Measurements from ENCODE around the gene CRNKL1.

The CRNKL1 gene

GRCh38 chr20:20027284-20027683 lies 25.0 kb downstream of the CRNKL1 start:
- Histone ChIP-seq H3F3A (ENCODE audit: insufficient read depth) (peaks cover 4% of the 10 kb centered on the region; the same call in 1 of the 2 replicates), H3K36me3 (ENCODE audit: low read length) (peaks cover 11% of the 10 kb centered on the region; the same call in 1 of the 2 replicates), H3K4me3 (ENCODE audit: insufficient read depth, low read length, poor library complexity, severe bottlenecking) (no peak overlapping the region), H3K9me3 (ENCODE audit: insufficient read depth, low read length) (no peaks in the 10 kb centered on the region), H3K9ac (ENCODE audit: low read length) (no peak overlapping the region), H3K27me3 (ENCODE audit: low read length) (no peaks in the 10 kb centered on the region), H3K4me2 (ENCODE audit: low read depth, low read length, poor library complexity, severe bottlenecking) (no peak overlapping the region), H4K20me1 (ENCODE audit: low read depth, low read length) (peaks cover 4% of the 10 kb centered on the region; the same call in 1 of the 2 replicates), H3K27ac (ENCODE audit: low read depth, low read length) (no peak overlapping the region), H2AFZ (ENCODE audit: low read depth, low read length, severe bottlenecking) (no peak overlapping the region), H3K79me2 (ENCODE audit: insufficient read depth, low read length) (peaks cover 28% of the 10 kb centered on the region), H3K9me2 (replicated peaks; ENCODE audit: insufficient read depth, low read length) (no peaks in the 10 kb centered on the region)
- TF ChIP-seq EZH2phosphoT487 (conservative IDR thresholded peaks at IDR 0.05; ENCODE audit: low read length) = no peak
- no peak for TF ChIP-seq CTCF (IDR thresholded peaks at IDR 0.05; ENCODE audit: insufficient read depth, low read length, poor library complexity, severe bottlenecking)

- H3K27ac ChIP-seq (ENCODE audit: low read depth, low read length) = no peak overlapping the region
- peaks cover 49% of the 10 kb centered on the region for H3K79me2 ChIP-seq (ENCODE audit: insufficient read depth, low read length)
- no peaks in the 10 kb centered on the region for H3K9me2 ChIP-seq (replicated peaks; ENCODE audit: insufficient read depth, low read length)
- H3K36me3 ChIP-seq (ENCODE audit: low read length) = peaks cover 6% of the 10 kb centered on the region; the same call in 1 of the 2 replicates
- no peak overlapping the region for H2AFZ ChIP-seq (ENCODE audit: low read depth, low read length, severe bottlenecking)
- H3F3A ChIP-seq (ENCODE audit: insufficient read depth) = no peaks in the 10 kb centered on the region
- no peaks in the 10 kb centered on the region for H3K27me3 ChIP-seq (ENCODE audit: low read length)
- no peak for TF ChIP-seq CTCF (IDR thresholded peaks at IDR 0.05; ENCODE audit: insufficient read depth, low read length, poor library complexity, severe bottlenecking)
- H3K4me3 ChIP-seq (ENCODE audit: insufficient read depth, low read length, poor library complexity, severe bottlenecking) = no peak overlapping the region
- H3K9me3 ChIP-seq (ENCODE audit: insufficient read depth, low read length) = no peaks in the 10 kb centered on the region
- H3K4me2 ChIP-seq (ENCODE audit: low read depth, low read length, poor library complexity, severe bottlenecking) = no peak overlapping the region
- peaks cover 8% of the 10 kb centered on the region; the same call in 1 of the 2 replicates for H4K20me1 ChIP-seq (ENCODE audit: low read depth, low read length)
- H3K9ac ChIP-seq (ENCODE audit: low read length) = no peak overlapping the region
These were observed 27.3 kb downstream of the CRNKL1 start for GRCh38 chr20:20024942-20025341.

- peaks cover 6% of the 10 kb centered on the region; the same call in 1 of the 2 replicates for H4K20me1 ChIP-seq (ENCODE audit: low read depth, low read length)
- H3K79me2 ChIP-seq (ENCODE audit: insufficient read depth, low read length) = peaks cover 65% of the 10 kb centered on the region
- H3K9me2 ChIP-seq (replicated peaks; ENCODE audit: insufficient read depth, low read length) = no peaks in the 10 kb centered on the region
- H3K9me3 ChIP-seq (ENCODE audit: insufficient read depth, low read length) = no peaks in the 10 kb centered on the region
- no peaks in the 10 kb centered on the region for H3F3A ChIP-seq (ENCODE audit: insufficient read depth)
- H3K4me2 ChIP-seq (ENCODE audit: low read depth, low read length, poor library complexity, severe bottlenecking) = no peak overlapping the region
- H3K4me3 ChIP-seq (ENCODE audit: insufficient read depth, low read length, poor library complexity, severe bottlenecking) = no peak overlapping the region
- peaks cover 3% of the 10 kb centered on the region; the same call in 1 of the 2 replicates for H3K36me3 ChIP-seq (ENCODE audit: low read length)
- H2AFZ ChIP-seq (ENCODE audit: low read depth, low read length, severe bottlenecking) = no peak overlapping the region
- H3K9ac ChIP-seq (ENCODE audit: low read length) = no peak overlapping the region
- no peaks in the 10 kb centered on the region for H3K27me3 ChIP-seq (ENCODE audit: low read length)
- TF ChIP-seq EZH2phosphoT487 (conservative IDR thresholded peaks at IDR 0.05; ENCODE audit: low read length) (no peak), CTCF (IDR thresholded peaks at IDR 0.05; ENCODE audit: insufficient read depth, low read length, poor library complexity, severe bottlenecking) (no peak)
- no peak overlapping the region for H3K27ac ChIP-seq (ENCODE audit: low read depth, low read length)
These were observed 28.9 kb downstream of the CRNKL1 start for GRCh38 chr20:20023395-20023794.
